ENCODE results near the gene BMPR1A. TPM values are rescaled to one million over a fixed set of nuclear protein-coding genes. Genes with fewer than 3 reads are reported as not detected.

BMPR1A gene
- total and polyA plus RNA-seq, 9 of the 15 experiments (the other 6 are each of a cell fraction or from before 2014, with no cell fraction given), result 1.6 to 17.5 (median 9.1) TPM

DNA sequence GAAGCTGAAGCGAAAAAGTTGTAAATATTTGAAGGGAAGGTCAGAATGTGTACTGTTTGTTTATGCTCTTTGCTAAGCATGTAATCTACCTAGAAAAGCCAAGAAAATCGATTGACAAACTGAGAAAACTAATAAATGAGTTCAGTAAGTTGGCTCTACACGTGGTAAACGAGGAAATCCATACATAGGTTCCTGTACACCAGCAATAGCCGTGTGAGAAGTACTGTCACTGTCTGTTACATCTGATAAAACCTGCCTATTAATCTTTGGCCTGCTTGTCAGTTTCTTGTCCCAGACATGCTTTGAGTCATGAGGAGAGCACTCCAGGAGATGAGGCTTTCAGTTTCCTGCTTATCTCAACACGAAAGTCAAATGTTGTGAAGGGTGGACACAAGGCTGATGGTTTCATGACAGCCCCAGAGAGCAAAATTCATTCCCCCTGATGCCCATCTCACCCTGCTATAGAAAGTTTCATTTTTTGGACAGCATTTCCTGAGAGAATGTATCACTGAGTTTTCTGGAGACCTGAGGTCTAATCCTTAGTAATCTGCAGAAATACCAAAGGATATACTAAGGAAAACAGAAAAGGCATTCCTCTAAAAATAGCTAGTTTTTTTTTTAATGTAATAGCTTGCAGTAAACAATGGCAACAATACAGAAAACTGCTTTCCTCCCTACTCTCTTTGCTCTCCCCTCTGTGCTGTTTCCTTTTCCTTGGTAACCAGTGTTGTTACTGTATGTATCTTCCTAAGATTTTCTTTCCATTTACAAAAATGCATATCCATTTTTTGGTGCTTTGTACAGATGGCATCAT lies 18.8 kb downstream of the BMPR1A start (continued):
- TF ChIP-seq, protein P1, sequence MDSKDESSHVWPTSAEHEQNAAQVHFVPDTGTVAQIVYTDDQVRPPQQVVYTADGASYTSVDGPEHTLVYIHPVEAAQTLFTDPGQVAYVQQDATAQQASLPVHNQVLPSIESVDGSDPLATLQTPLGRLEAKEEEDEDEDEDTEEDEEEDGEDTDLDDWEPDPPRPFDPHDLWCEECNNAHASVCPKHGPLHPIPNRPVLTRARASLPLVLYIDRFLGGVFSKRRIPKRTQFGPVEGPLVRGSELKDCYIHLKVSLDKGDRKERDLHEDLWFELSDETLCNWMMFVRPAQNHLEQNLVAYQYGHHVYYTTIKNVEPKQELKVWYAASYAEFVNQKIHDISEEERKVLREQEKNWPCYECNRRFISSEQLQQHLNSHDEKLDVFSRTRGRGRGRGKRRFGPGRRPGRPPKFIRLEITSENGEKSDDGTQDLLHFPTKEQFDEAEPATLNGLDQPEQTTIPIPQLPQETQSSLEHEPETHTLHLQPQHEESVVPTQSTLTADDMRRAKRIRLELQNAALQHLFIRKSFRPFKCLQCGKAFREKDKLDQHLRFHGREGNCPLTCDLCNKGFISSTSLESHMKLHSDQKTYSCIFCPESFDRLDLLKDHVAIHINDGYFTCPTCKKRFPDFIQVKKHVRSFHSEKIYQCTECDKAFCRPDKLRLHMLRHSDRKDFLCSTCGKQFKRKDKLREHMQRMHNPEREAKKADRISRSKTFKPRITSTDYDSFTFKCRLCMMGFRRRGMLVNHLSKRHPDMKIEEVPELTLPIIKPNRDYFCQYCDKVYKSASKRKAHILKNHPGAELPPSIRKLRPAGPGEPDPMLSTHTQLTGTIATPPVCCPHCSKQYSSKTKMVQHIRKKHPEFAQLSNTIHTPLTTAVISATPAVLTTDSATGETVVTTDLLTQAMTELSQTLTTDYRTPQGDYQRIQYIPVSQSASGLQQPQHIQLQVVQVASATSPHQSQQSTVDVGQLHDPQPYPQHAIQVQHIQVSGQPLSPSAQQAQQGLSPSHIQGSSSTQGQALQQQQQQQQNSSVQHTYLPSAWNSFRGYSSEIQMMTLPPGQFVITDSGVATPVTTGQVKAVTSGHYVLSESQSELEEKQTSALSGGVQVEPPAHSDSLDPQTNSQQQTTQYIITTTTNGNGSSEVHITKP (IDR thresholded peaks at IDR 0.05; ENCODE audit: partially characterized antibody), result no peak
- TF ChIP-seq ZBTB17 (CRISPR knock-in tag; IDR thresholded peaks at IDR 0.05) (no peak), RAD51 (IDR thresholded peaks at IDR 0.05; ENCODE audit: borderline replicate concordance, low read depth) (no peak; the same call in 1 of the 2 replicates), FOS (IDR thresholded peaks at IDR 0.05; ENCODE audit: extremely low read depth, insufficient read length) (no peak), ZNF143 (CRISPR knock-in tag; IDR thresholded peaks at IDR 0.05) (no peak), ZBTB8A (IDR thresholded peaks at IDR 0.05; ENCODE audit: partially characterized antibody) (no peak), MEF2A (IDR thresholded peaks at IDR 0.05; ENCODE audit: control insufficient read depth, low read depth, low read length) (no peak), KDM5B (IDR thresholded peaks at IDR 0.05; ENCODE audit: insufficient replicate concordance, low read depth, low read length) (no peak), FOXJ3 (CRISPR knock-in tag; IDR thresholded peaks at IDR 0.05) (no peak), HIVEP1 (CRISPR knock-in tag; IDR thresholded peaks at IDR 0.05) (no peak), XRCC5 (IDR thresholded peaks at IDR 0.05; ENCODE audit: low read depth, low read length) (no peak), ZNF12 (CRISPR knock-in tag; IDR thresholded peaks at IDR 0.05) (no peak), TBL1XR1 (IDR thresholded peaks at IDR 0.05; ENCODE audit: low read length in 2 of 2) (peak in 1 of 2 experiments; percentile 82; a peak in 2 of 4 replicates), MAFF (IDR thresholded peaks at IDR 0.05; ENCODE audit: low read length) (no peak), ATF7 (IDR thresholded peaks at IDR 0.05) (peak; percentile 59; the same call in 1 of the 2 replicates), ZFP1 (CRISPR knock-in tag; IDR thresholded peaks at IDR 0.05) (no peak), SAFB2 (IDR thresholded peaks at IDR 0.05; ENCODE audit: borderline replicate concordance, low read depth, low read length, severe bottlenecking) (no peak), SIN3A (IDR thresholded peaks at IDR 0.05; ENCODE audit: borderline replicate concordance in 2 of 2, control insufficient read depth in 1 of 2, low read depth in 2 of 2, low read length in 2 of 2) (no peak)
- TF ChIP-seq, protein P2, sequence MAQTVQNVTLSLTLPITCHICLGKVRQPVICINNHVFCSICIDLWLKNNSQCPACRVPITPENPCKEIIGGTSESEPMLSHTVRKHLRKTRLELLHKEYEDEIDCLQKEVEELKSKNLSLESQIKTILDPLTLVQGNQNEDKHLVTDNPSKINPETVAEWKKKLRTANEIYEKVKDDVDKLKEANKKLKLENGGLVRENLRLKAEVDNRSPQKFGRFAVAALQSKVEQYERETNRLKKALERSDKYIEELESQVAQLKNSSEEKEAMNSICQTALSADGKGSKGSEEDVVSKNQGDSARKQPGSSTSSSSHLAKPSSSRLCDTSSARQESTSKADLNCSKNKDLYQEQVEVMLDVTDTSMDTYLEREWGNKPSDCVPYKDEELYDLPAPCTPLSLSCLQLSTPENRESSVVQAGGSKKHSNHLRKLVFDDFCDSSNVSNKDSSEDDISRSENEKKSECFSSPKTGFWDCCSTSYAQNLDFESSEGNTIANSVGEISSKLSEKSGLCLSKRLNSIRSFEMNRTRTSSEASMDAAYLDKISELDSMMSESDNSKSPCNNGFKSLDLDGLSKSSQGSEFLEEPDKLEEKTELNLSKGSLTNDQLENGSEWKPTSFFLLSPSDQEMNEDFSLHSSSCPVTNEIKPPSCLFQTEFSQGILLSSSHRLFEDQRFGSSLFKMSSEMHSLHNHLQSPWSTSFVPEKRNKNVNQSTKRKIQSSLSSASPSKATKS (CRISPR knock-in tag; IDR thresholded peaks at IDR 0.05), result no peak
- TF ChIP-seq, protein P3, sequence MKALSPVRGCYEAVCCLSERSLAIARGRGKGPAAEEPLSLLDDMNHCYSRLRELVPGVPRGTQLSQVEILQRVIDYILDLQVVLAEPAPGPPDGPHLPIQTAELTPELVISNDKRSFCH (CRISPR knock-in tag; IDR thresholded peaks at IDR 0.05), result no peak
- TF ChIP-seq, protein P3 (tag; IDR thresholded peaks at IDR 0.05), result no peak

All from K562 (cell line).